ENCODE data around the gene STX2. TPM values are rescaled to one million over a fixed set of nuclear protein-coding genes. Genes with fewer than 3 reads are reported as not detected.
"Not testable (repeated sequence)": the region's sequence is repeated elsewhere in the genome, so short reads cannot be mapped to it uniquely, and the experiment has no call there.

STX2 gene
- polyA plus RNA-seq, 3 donors: 25.3 to 35.0 (median 29.4) TPM

- DNase-seq (ENCODE audit: extremely low read depth in 1 of 11, low read depth in 9 of 11, low spot score in 4 of 11): no peak
Measured at GRCh38 chr12:130872179-130873096, 33.4 kb upstream of the STX2 start.

- peak in 10 of 11 donors; percentile 70 to 88 (median 84) for DNase-seq (ENCODE audit: extremely low read depth in 1 of 11, low read depth in 9 of 11, low spot score in 4 of 11)
Measured at GRCh38 chr12:130871286-130872178, 32.5 kb upstream of the STX2 start, which contains the start of gene RAN. Gene RAN, plus strand, starts transcription at chr12:130872066. Its CDS starts 528 bp downstream, at chr12:130872594.

GRCh38 chr12:130870442-130871285 lies 31.6 kb upstream of the STX2 start:
- peak in 1 of 11 donors; percentile 38 for DNase-seq (ENCODE audit: extremely low read depth in 1 of 11, low read depth in 9 of 11, low spot score in 4 of 11)

GRCh38 chr12:130868412-130868811 lies 29.4 kb upstream of the STX2 start:
- no peak for DNase-seq (ENCODE audit: extremely low read depth in 1 of 11, low read depth in 9 of 11, low spot score in 4 of 11)

- no peak for DNase-seq (ENCODE audit: extremely low read depth in 1 of 11, low read depth in 9 of 11, low spot score in 4 of 11)
Measured at GRCh38 chr12:130863298-130863697, 24.2 kb upstream of the STX2 start.

GRCh38 chr12:130862771-130863170 lies 23.7 kb upstream of the STX2 start:
- not testable (repeated sequence) for DNase-seq (ENCODE audit: extremely low read depth in 1 of 11, low read depth in 9 of 11, low spot score in 4 of 11)

- DNase-seq (ENCODE audit: extremely low read depth in 1 of 11, low read depth in 9 of 11, low spot score in 4 of 11): no peak
Measured at GRCh38 chr12:130862161-130862560, 23.1 kb upstream of the STX2 start.

GRCh38 chr12:130860311-130860710 lies 21.3 kb upstream of the STX2 start:
- no peak for DNase-seq (ENCODE audit: extremely low read depth in 1 of 11, low read depth in 9 of 11, low spot score in 4 of 11)

- DNase-seq (ENCODE audit: extremely low read depth in 1 of 11, low read depth in 9 of 11, low spot score in 4 of 11): no peak
Measured at GRCh38 chr12:130859161-130859560, 20.1 kb upstream of the STX2 start.

- no peak for DNase-seq (ENCODE audit: extremely low read depth in 1 of 11, low read depth in 9 of 11, low spot score in 4 of 11)
Measured at GRCh38 chr12:130858084-130858483, 19.0 kb upstream of the STX2 start.

GRCh38 chr12:130856088-130856487 lies 17.0 kb upstream of the STX2 start:
- DNase-seq (ENCODE audit: extremely low read depth in 1 of 11, low read depth in 9 of 11, low spot score in 4 of 11): no peak

GRCh38 chr12:130850418-130851021 lies 11.5 kb upstream of the STX2 start:
- DNase-seq (ENCODE audit: extremely low read depth in 1 of 11, low read depth in 9 of 11, low spot score in 4 of 11): no peak

GRCh38 chr12:130849561-130850417 lies 10.7 kb upstream of the STX2 start:
- DNase-seq (ENCODE audit: extremely low read depth in 1 of 11, low read depth in 9 of 11, low spot score in 4 of 11): peak in 3 of 11 donors; percentile 63 to 80 (median 77)

GRCh38 chr12:130848785-130849305 lies 9.8 kb upstream of the STX2 start:
- not testable (repeated sequence) for DNase-seq (ENCODE audit: extremely low read depth in 1 of 11, low read depth in 9 of 11, low spot score in 4 of 11)

GRCh38 chr12:130848105-130848504 lies 9.1 kb upstream of the STX2 start:
- not testable (repeated sequence) for DNase-seq (ENCODE audit: extremely low read depth in 1 of 11, low read depth in 9 of 11, low spot score in 4 of 11)

- DNase-seq (ENCODE audit: extremely low read depth in 1 of 11, low read depth in 9 of 11, low spot score in 4 of 11): no peak
Measured at GRCh38 chr12:130847112-130847511, 8.1 kb upstream of the STX2 start.

GRCh38 chr12:130846369-130846768 lies 7.3 kb upstream of the STX2 start:
- DNase-seq (ENCODE audit: extremely low read depth in 1 of 11, low read depth in 9 of 11, low spot score in 4 of 11): no peak

Measured in renal cortex interstitium (tissue), 11 donors.